Measurements from ENCODE around the gene RPS3.
"Not testable (repeated sequence)": the region's sequence is repeated elsewhere in the genome, so short reads cannot be mapped to it uniquely, and the experiment has no call there.

The RPS3 gene

DNA sequence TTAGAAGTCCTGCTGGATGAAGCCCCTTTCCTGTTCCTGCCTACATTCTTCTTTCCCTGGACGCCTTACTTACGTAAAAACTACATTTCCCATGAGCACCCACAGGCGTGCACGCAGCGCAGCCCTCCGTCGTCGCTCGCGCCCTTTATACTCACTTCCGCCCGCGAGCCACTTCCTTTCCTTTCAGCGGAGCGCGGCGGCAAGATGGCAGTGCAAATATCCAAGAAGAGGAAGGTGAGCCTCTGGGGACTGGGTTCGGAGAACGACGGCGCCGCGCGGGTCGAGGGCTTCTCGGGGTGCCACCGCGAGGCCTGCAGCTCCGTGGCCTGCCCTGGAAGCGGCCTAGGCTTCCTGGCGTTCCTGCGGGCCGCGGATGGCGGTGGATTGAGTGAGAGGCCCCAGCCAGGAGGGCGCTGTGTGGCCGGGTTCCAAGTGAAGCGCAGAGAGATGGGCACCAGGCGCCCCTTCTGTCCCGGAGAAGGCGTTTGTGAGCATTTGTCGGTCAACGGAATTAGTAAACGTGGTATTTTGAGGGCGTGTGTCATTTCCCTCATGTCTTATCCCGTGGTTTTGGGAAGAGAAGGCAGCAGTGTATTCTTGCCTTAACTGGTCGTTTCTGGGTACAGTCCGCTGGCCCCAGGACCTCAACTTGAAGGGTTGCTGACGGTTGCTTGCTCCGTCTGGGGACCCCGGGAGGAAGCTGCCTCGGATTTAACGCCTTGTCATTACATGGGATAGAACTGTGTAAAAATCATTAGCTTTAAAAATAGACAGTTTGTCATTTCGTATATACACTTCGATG, at the start of gene RPS3:
RPS3 (plus strand) TSS at position 175 of the 802 bp plus-strand sequence; CDS start at position 205, 30 bp downstream.
- DNase-seq (ENCODE audit: low read depth) = peak; percentile 92

DNA sequence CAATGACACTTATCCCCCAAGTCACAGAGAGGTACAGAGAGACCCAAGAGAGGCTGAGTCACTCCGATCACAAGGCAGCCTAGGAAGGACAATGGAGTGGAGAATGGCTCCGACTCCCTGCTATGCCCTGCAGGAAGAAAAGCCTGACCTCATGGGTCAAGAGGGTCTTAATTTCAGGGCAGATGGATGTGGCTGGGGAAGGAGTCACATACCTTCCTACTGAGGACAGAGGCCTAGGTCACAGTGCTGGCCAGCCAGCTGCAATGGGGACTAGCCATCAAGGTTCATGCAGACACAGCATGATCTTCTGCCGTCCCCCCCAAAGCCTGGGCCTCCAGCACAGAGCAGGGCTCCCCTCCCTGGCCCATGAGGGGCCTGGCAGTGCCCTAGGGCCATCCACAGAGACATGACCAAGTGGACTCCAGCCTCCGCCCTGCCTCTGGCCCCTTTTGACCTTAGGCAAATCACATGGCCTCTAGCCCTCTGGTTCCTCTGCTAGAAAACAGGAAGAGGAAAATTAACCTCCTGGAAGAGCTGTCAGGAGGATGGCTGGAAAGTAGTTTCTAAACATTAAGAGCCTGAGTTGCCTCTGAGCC, 49.7 kb upstream of the RPS3 start:
- DNase-seq (ENCODE audit: low read depth) = no peak

DNA sequence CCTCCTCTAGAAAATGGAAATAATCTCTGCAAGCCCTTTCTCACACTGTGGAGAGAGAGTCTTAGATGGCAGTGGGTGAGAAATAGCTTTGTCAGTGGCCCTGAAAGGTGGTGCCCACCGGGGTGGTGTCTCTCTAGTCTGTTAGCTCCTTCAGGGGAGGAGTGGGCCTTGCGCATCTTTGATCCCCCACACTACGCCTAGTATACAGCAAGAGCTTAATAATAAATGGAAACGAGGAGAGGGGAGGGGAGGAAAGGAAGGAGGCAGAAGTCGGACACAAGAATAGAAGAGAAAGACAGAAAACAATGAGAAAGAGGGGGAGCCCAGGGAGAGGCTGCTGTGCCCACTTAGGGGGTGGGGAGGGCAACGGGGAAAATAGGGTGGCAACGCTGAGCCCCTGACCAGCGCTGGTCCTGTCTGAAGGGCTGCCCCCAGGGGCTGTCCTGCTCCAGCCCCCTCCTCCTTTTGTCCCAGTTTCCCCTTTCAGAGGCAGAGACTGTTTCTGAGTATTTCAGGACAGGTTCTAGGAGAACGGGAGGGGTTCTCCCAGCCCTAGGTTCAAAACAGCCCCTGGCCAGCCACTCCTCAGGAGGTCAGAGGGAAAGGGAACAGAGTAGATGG, 49.1 kb upstream of the RPS3 start:
- DNase-seq (ENCODE audit: low read depth) = no peak

DNA sequence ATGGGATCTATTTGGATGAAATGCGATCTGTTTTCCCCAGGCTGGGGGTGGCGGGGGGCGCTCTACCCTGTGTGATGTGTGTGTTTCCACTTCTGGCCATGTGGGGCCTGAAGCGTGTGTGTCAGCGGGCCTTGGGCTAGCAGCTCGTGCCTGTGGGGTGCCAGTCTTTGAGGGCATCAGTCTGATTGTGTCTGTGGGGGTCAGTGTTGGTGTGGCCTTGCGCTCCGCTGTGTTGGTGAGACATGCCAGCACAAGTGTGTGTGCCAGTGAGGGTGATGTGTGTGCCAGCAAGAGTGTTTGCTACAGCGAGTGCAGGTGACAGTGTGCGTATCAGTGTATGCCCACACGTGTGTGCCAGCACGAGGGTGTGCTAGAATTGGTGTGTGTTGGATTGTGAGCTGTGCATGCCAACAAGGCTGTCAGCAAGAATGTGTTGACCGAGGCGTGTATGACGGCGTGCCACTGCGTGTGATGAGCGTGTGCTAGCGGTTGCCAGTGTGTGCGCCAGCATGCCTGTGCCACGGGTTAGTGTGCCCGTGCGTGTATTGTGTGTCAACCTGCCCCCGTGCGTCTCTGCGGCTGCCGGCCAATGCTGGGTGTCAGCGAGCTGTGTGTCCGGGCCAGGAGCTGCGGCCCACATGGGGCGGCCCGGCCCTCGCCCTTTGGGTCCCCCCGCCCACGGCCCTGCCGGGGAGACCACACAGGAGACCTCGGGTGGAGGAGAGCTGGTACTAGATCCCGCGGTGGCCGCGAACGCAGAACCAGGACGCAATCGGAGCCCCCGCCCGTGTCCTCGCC, 48.4 kb upstream of the RPS3 start:
- DNase-seq (ENCODE audit: low read depth) = no peak

- DNase-seq (ENCODE audit: low read depth) = no peak
Measured at GRCh38 chr11:75351541-75351790, 47.9 kb upstream of the RPS3 start, which contains the start of gene ARRB1. ARRB1 (minus strand) TSS chr11:75351661; CDS start chr11:75351607, 54 bp downstream.

DNA sequence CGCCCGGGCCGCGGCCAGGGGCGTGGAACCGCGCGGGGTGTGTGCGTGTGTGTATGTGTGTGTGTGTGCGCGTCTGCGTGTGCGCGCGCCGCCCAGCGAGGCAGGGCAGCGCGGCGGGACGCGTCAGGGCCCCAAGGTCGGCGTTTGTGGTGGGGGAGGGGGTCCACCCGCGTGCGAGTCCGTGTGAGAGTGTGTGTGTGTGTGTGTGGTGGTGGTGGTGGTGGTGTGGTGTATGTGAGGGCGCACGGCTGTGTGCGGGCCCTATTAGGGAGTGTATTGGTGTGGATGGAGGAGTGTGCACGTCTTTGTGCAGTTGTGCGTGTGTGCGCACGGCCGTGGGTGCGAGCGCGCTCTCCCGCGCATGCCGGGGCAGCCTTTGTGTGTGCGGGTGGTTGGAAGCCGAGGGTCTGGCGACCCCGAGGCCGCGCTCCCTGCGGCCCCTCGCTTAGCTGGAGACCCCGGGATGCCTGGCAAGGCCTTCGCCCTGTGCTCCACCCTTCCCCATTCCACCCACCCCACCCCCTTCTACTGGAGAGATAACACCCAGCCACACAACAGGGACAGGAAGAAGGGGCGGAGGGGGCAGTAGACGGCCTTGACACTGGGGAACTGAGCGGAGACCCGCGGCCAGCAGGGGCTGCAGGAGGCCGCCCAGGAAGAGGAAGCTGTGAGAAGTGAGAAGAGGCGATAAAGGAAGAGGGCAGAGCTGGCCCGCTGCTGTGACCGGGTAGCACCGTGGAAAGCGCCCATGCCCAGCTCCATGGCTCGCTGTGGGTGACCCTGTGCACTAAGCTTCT, 47.3 kb upstream of the RPS3 start:
- peak; percentile 36 for DNase-seq (ENCODE audit: low read depth)

GRCh38 chr11:75352588-75353206, 46.6 kb upstream of the RPS3 start:
- DNase-seq (ENCODE audit: low read depth) = no peak

DNA sequence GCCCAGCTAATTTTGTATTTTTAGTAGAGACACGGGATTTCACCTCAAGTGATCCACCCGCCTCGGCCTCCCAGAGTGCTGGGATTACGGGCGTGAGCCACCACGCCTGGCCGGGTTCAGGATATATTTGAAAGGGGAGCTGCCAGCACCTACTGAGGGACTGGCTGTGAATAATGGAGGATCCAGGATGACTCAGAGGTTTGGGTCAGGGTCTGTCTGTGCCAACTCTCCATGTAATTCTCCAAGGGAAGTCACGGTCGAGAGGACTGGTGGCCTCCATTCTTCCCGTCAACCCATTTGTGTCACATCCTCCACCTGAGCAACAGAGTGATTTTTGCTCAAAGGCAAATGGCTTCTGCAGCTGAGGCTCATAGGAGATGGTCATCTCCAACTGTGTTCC, 44.3 kb upstream of the RPS3 start:
- DNase-seq (ENCODE audit: low read depth) = no peak

DNA sequence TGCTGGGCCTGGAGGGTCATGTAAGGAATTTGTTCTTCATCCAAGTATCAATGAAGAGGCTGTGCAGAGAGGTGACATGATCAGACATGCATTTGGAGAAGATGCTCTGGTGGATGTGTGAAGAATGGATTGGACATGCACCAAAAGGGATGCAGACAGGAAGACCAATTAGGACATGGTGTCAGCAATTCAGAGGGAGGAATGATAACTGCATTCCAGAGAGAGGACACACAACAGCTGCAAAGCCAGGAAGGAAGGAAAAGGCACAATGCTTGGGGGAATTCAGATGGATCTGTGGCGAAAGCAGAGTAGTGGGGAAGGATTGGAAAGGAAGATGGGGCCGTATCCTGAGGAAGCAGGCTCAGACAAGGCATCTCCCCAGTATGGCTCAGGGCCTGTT, 42.7 kb upstream of the RPS3 start:
- DNase-seq (ENCODE audit: low read depth) = no peak

DNA sequence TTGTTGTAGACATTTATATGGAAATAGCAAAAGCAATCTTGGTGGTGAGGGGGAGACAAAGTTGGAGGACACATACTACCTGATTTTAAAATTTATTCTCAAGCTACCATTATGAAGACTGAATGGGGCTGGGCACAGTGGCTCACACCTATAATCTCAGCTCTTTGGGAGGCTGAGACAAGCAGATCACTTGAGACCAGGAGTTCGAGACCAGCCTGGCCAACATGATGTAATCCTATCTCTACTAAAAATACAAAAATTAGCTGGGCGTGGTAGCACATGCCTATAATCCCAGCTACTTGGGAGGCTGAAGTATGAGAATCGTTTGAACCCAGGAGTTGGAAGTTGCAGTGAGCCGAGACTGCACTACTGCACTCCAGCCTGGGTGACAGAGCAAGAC, 37.0 kb upstream of the RPS3 start:
- not testable (repeated sequence) for DNase-seq (ENCODE audit: low read depth)

DNA sequence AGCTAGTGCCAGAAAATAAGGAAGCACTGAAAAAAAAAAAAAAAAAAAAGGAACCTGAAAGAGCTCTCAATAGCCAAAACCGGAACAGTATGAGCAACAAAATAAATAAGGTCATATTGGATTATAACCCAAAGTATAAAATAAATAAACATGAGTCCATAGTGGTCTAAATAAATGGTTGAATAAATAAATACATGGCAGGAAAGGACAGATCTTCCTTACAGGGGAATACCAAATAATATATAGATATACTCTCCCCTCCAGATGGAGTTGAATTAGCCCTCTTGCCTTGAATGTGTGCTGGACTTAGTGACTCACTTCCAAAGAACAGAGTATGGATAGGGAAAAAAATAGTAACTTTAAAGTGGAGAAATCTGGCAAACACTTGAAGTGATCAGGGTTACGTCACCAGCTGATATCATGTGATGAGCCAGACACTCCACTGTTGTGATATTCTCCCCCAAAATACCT, 33.6 kb upstream of the RPS3 start:
- peak; percentile 81 for DNase-seq (ENCODE audit: low read depth)

- DNase-seq (ENCODE audit: low read depth) = not testable (repeated sequence)
Measured at GRCh38 chr11:75366826-75367225, 32.5 kb upstream of the RPS3 start.

- DNase-seq (ENCODE audit: low read depth) = no peak
Measured at GRCh38 chr11:75369560-75370255, 29.6 kb upstream of the RPS3 start.

- DNase-seq (ENCODE audit: low read depth) = peak; percentile 51
Measured at GRCh38 chr11:75371949-75372876, 27.1 kb upstream of the RPS3 start.

GRCh38 chr11:75373201-75373600, 26.1 kb upstream of the RPS3 start:
- no peak for DNase-seq (ENCODE audit: low read depth)

DNA sequence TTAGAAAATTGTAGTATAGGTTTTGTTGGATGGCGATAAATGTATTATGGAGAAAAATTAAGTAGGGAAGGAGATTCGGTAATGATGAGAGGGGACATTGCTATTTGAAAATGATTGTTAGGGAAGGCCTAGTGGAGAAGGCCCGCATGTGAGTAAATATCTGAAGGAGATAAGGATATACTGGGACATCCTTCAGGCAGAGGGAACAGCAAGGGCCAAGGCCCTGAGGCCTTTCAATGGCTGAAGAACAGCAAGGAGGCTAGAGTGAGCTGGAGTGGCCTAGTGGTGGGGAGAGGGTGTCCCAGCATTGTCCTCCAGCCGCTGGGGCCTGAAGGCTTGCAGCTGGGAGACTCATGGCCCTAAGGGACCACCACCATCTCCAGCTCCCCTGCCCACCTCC, 24.7 kb upstream of the RPS3 start:
- DNase-seq (ENCODE audit: low read depth) = no peak

DNA sequence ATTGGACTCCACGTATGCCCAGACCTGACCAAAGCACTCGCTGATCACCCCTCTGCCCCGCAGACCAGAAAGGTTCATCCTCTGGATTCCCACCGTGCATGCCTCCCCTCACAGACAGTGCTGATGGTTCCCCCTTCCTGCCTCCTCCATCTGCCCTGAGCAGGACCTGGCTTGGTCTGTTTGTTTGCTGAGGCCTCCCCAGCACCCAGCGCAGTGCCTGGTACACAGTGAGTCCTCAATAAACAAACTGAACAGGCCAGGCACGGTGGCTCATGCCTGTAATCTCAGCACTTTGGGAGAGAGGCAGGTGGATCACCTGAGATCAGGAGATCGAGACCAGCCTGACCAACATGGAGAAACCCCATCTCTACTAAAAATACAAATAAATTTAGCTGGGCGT, 23.7 kb upstream of the RPS3 start:
- no peak for DNase-seq (ENCODE audit: low read depth)

GRCh38 chr11:75376175-75376574, 23.1 kb upstream of the RPS3 start:
- no peak for DNase-seq (ENCODE audit: low read depth)

DNA sequence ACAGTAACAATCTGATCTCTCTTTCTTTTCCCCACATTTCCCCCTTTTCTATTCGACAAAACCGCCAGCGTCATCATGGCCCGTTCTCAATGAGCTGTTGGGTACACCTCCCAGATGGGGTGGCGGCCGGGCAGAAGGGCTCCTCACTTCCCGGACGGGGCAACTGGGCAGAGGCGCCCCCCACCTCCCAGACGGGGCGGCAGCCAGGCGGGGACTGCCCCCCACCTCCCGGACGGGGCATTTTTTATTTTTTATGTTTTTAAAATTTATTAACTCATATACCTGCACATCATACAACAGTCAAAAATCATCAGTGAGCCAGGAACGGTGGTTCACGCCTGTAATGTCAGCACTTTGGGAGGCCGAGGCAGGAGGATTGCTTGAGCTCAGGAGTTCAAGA, 20.5 kb upstream of the RPS3 start:
- DNase-seq (ENCODE audit: low read depth) = not testable (repeated sequence)

Data from iris pigment epithelial cell (primary cell).